ENCODE measurements around the gene ADAMTS17. TPM values are rescaled to one million over a fixed set of nuclear protein-coding genes. Genes with fewer than 3 reads are reported as not detected.

Gene ADAMTS17
- total and polyA plus RNA-seq, 4 experiments from 2014 or later = 2.1 to 6.2 (median 4.8) TPM

- intact Hi-C loops (cut with micrococcal nuclease) = no loop called here
- Mint-ChIP-seq H3K4me1 (peaks cover 0 to 2% (median under 1%) of the 10 kb centered on the region in 4 donors), H3K36me3 (peaks cover under 1 to 34% of the 10 kb centered on the region in 2 donors), H3K4me3 (no peak overlapping the region), H3K27me3 (no peaks in the 10 kb centered on the region), H3K27ac (no peak overlapping the region), H3K9me3 (no peaks in the 10 kb centered on the region)
- no peak for DNase-seq
- ChIA-PET CTCF (ENCODE audit: partially characterized antibody) (no interaction called here), POLR2A (ENCODE audit: partially characterized antibody) (no interaction called here)
- Histone ChIP-seq H3K27me3 (ENCODE audit: insufficient read depth, low read length) (no peaks in the 10 kb centered on the region), H3K27ac (ENCODE audit: low read depth, low read length) (no peak overlapping the region), H3K4me1 (ENCODE audit: insufficient read depth, low read length) (no peaks in the 10 kb centered on the region), H3K36me3 (ENCODE audit: insufficient read depth, low read length) (no peaks in the 10 kb centered on the region), H3K4me3 (ENCODE audit: low read length in 2 of 2) (no peak overlapping the region), H3K9me3 (ENCODE audit: control insufficient read depth in 1 of 2, low read length in 2 of 2) (no peaks in the 10 kb centered on the region)
Observed at GRCh38 chr15:100134586-100134985, 207.2 kb downstream of the ADAMTS17 start.

- no peaks in the 10 kb centered on the region for H3K4me1 ChIP-seq (ENCODE audit: insufficient read depth, low read length)
- no peaks in the 10 kb centered on the region for H3K27me3 Mint-ChIP-seq
- CTCF ChIA-PET (ENCODE audit: partially characterized antibody) = no interaction called here
Observed at GRCh38 chr15:100134089-100134583, 207.6 kb downstream of the ADAMTS17 start.

GRCh38 chr15:100133001-100133400, 208.8 kb downstream of the ADAMTS17 start:
- DNase-seq = no peak
- peaks cover 0 to 35% of the 10 kb centered on the region in 2 donors for H3K36me3 Mint-ChIP-seq
- no peaks in the 10 kb centered on the region for H3K9me3 ChIP-seq (ENCODE audit: control insufficient read depth in 1 of 2, low read length in 2 of 2)
- H3K4me1 Mint-ChIP-seq = peaks cover 0 to 1% (median 0%) of the 10 kb centered on the region in 4 donors
- intact Hi-C loops (cut with micrococcal nuclease) = loop anchor here (2.0 kb wide), 1 partner anchor 204 kb away; no protein-coding TSS in a partner anchor
- no peaks in the 10 kb centered on the region for H3K27me3 Mint-ChIP-seq
- no peak overlapping the region for H3K4me3 Mint-ChIP-seq
- ChIA-PET POLR2A (ENCODE audit: partially characterized antibody) (no interaction called here), CTCF (ENCODE audit: partially characterized antibody) (interaction anchor here (1.3 kb wide), 2 partner anchors 21 to 204 kb away, joined by 3 read pairs; no protein-coding TSS in a partner anchor)
- H3K27ac ChIP-seq (ENCODE audit: low read depth, low read length) = no peak overlapping the region
- H3K4me1 ChIP-seq (ENCODE audit: insufficient read depth, low read length) = no peaks in the 10 kb centered on the region
- H3K27me3 ChIP-seq (ENCODE audit: insufficient read depth, low read length) = no peaks in the 10 kb centered on the region
- no peaks in the 10 kb centered on the region for H3K36me3 ChIP-seq (ENCODE audit: insufficient read depth, low read length)
- no peak overlapping the region for H3K4me3 ChIP-seq (ENCODE audit: low read length in 2 of 2)
- no peak overlapping the region for H3K27ac Mint-ChIP-seq
- no peaks in the 10 kb centered on the region for H3K9me3 Mint-ChIP-seq

More at GRCh38 chr15:100134089-100134583, 207.6 kb downstream of the ADAMTS17 start:
- Histone ChIP-seq H3K27me3 (ENCODE audit: insufficient read depth, low read length) (no peaks in the 10 kb centered on the region), H3K27ac (ENCODE audit: low read depth, low read length) (no peak overlapping the region), H3K4me3 (ENCODE audit: low read length in 2 of 2) (no peak overlapping the region), H3K9me3 (ENCODE audit: control insufficient read depth in 1 of 2, low read length in 2 of 2) (no peaks in the 10 kb centered on the region), H3K36me3 (ENCODE audit: insufficient read depth, low read length) (no peaks in the 10 kb centered on the region)
- no peak overlapping the region for H3K4me3 Mint-ChIP-seq
- DNase-seq = no peak
- peaks cover 0 to 1% (median 0%) of the 10 kb centered on the region in 4 donors for H3K4me1 Mint-ChIP-seq
- POLR2A ChIA-PET (ENCODE audit: partially characterized antibody) = no interaction called here
- H3K27ac Mint-ChIP-seq = peak overlapping the region in 1 of 7 donors; percentile 2
- intact Hi-C loops (cut with micrococcal nuclease) = no loop called here
- no peaks in the 10 kb centered on the region for H3K9me3 Mint-ChIP-seq
- peaks cover 0 to 35% of the 10 kb centered on the region in 2 donors for H3K36me3 Mint-ChIP-seq

- Mint-ChIP-seq H3K4me1 (peaks cover 0 to 1% (median 0%) of the 10 kb centered on the region in 4 donors), H3K27me3 (no peaks in the 10 kb centered on the region), H3K9me3 (no peaks in the 10 kb centered on the region), H3K27ac (no peak overlapping the region), H3K36me3 (peaks cover 0 to 32% of the 10 kb centered on the region in 2 donors), H3K4me3 (peak overlapping the region in 1 of 8 donors; percentile 7)
- H3K27me3 ChIP-seq (ENCODE audit: insufficient read depth, low read length) = no peaks in the 10 kb centered on the region
- no peak overlapping the region for H3K27ac ChIP-seq (ENCODE audit: low read depth, low read length)
- ChIA-PET CTCF (ENCODE audit: partially characterized antibody) (interaction anchor here (1.3 to 1.4 kb wide), 2 partner anchors 21 to 206 kb away, joined by 3 to 4 read pairs; no protein-coding TSS in a partner anchor), POLR2A (ENCODE audit: partially characterized antibody) (no interaction called here)
- H3K9me3 ChIP-seq (ENCODE audit: control insufficient read depth in 1 of 2, low read length in 2 of 2) = no peaks in the 10 kb centered on the region
- H3K36me3 ChIP-seq (ENCODE audit: insufficient read depth, low read length) = no peaks in the 10 kb centered on the region
- no peaks in the 10 kb centered on the region for H3K4me1 ChIP-seq (ENCODE audit: insufficient read depth, low read length)
- no peak for DNase-seq
- intact Hi-C loops (cut with micrococcal nuclease) = loop anchor here (1.0 to 2.0 kb wide), 2 partner anchors 204 to 207 kb away; no protein-coding TSS in a partner anchor
- H3K4me3 ChIP-seq (ENCODE audit: low read length in 2 of 2) = no peak overlapping the region
Observed at GRCh38 chr15:100132309-100132708, 209.5 kb downstream of the ADAMTS17 start.

GRCh38 chr15:100131321-100132224, 210.2 kb downstream of the ADAMTS17 start:
- intact Hi-C loops (cut with micrococcal nuclease) = loop anchor here (1.0 to 2.0 kb wide), 2 partner anchors 203 to 208 kb away; no protein-coding TSS in a partner anchor
- H3K9me3 ChIP-seq (ENCODE audit: control insufficient read depth in 1 of 2, low read length in 2 of 2) = no peaks in the 10 kb centered on the region
- no peaks in the 10 kb centered on the region for H3K27me3 Mint-ChIP-seq
- ChIA-PET CTCF (ENCODE audit: partially characterized antibody) (interaction anchor here (0.7 to 1.4 kb wide), 2 partner anchors 202 to 207 kb away, joined by 3 to 4 read pairs; no protein-coding TSS in a partner anchor), POLR2A (ENCODE audit: partially characterized antibody) (interaction anchor here (0.9 kb wide), 1 partner anchor 203 kb away, joined by 4 read pairs; no protein-coding TSS in a partner anchor)
- H3K4me1 Mint-ChIP-seq = peaks cover 0 to 1% (median 0%) of the 10 kb centered on the region in 4 donors
- no peak overlapping the region for H3K27ac ChIP-seq (ENCODE audit: low read depth, low read length)
- H3K27me3 ChIP-seq (ENCODE audit: insufficient read depth, low read length) = no peaks in the 10 kb centered on the region
- H3K36me3 ChIP-seq (ENCODE audit: insufficient read depth, low read length) = no peaks in the 10 kb centered on the region
- H3K4me1 ChIP-seq (ENCODE audit: insufficient read depth, low read length) = no peaks in the 10 kb centered on the region
- H3K4me3 Mint-ChIP-seq = peak overlapping the region; percentile 13 to 69 (median 43)
- peak overlapping the region in 1 of 7 donors; percentile 36 for H3K27ac Mint-ChIP-seq
- peaks cover 7 to 29% of the 10 kb centered on the region in 2 donors for H3K36me3 Mint-ChIP-seq
- peak overlapping the region in 1 of 2 donors; percentile 9 for H3K4me3 ChIP-seq (ENCODE audit: low read length in 2 of 2)
- DNase-seq = no peak
- no peaks in the 10 kb centered on the region for H3K9me3 Mint-ChIP-seq

- no peak for DNase-seq
- ChIA-PET CTCF (ENCODE audit: partially characterized antibody) (interaction anchor here (0.7 kb wide), 1 partner anchor 28 kb away, joined by 3 read pairs; no protein-coding TSS in a partner anchor), POLR2A (ENCODE audit: partially characterized antibody) (no interaction called here)
- Histone ChIP-seq H3K27ac (ENCODE audit: low read depth, low read length) (no peak overlapping the region), H3K4me1 (ENCODE audit: insufficient read depth, low read length) (no peaks in the 10 kb centered on the region), H3K36me3 (ENCODE audit: insufficient read depth, low read length) (no peaks in the 10 kb centered on the region), H3K9me3 (ENCODE audit: control insufficient read depth in 1 of 2, low read length in 2 of 2) (no peaks in the 10 kb centered on the region), H3K4me3 (ENCODE audit: low read length in 2 of 2) (no peak overlapping the region), H3K27me3 (ENCODE audit: insufficient read depth, low read length) (no peaks in the 10 kb centered on the region)
- Mint-ChIP-seq H3K9me3 (peaks cover 0 to 2% (median 0%) of the 10 kb centered on the region in 8 donors), H3K27ac (no peak overlapping the region), H3K27me3 (no peaks in the 10 kb centered on the region), H3K4me3 (no peak overlapping the region), H3K4me1 (peaks cover 0 to 1% (median 0%) of the 10 kb centered on the region in 4 donors), H3K36me3 (peaks cover 11 to 25% of the 10 kb centered on the region in 2 donors)
- intact Hi-C loops (cut with micrococcal nuclease) = no loop called here
Observed at GRCh38 chr15:100129677-100130076, 212.1 kb downstream of the ADAMTS17 start.

Data from CD4-positive, alpha-beta memory T cell (primary cell).